NCI-H2029 (cell line): Measurements from ENCODE around the gene LRRFIP1.

Source experiments
- DNase-seq: peaks from one replicate; lab custom pipeline; 2025; lab: John Stamatoyannopoulos, UW

The LRRFIP1 gene

DNA sequence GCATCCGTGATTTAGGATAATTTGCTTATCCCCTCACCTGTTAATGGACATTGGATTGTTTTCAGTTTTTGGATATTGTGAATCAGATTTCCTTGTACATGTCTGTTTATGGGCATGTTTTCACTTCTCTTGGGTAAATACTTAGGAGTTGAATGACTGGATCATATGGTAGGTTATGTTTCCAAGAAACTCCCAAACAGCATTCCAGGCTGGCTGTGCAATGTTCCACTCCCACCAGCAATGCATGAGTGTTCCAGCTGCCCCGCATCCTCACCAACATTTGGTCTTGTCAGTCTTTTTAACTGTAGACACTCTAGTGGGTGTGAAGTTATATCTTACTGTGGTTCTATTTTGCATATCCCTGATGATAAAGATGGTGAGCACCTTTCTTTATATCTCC is 8.9 kb upstream of the LRRFIP1 start:
- DNase-seq, result no peak

DNA sequence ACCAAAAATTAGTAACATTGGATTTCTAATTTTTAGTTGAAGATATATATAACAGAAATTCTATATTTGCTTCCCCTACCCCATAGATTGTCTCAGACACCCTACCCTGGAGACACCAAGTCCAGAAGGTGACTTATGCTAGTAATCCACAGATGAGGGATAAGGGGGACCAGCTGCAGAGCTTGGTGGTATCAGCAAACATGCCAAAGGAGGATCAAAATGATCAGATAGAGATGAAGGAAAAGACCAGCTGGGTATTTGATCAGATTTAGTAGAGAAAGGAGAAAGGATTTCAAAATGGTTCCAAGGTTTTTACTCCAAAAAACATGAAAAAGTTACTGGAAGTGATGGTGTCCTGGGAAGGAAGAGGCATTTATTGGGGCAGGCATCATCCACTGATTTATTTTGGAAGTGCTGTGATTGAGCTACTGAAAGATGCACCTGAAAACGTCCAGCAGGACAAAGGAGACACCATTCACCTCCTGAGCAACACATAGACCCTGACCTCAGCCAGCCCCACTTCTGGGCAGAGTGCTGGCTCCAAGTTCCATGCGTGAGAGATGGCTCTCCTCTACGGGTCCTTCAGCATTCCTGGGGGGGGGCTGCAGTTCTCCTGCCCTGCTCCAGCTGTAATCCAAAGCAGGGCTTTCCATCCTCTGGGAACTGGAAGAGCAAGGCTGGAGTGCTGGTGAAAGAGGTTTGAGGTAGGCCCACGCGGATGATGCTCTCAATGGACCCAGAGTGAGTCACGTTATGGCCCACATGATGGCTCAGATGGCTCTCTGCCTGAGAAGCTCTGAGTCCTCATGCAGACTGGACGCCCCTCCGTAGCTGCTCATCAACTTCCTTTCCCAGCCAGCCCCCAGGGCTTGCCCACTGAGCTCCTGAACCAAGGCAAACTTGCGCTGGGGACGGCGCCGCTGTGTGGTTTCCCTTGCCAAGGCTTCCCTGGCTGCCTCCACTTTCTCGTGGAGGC is 3.7 kb upstream of the LRRFIP1 start:
- DNase-seq, result no peak

DNA sequence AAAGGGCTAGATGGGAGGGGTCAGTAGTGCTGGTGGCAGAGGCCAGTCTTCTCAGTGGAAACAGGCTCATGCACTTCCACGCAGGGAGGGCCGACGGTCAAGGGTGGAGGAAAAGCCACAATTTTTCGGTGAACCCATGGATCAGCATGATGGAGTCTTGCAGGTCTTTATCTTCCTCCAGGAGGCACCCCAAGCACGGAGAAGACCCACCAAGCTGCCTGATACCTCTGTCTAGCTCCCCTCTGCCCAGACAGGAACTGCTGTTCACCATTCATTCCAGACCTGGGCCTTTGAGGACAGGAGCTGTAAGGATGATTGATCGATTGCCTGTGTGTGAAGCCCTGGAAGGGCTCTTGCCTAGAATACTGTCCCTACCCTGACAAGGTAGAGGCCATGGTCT is 2.8 kb upstream of the LRRFIP1 start:
- DNase-seq, result no peak

DNA sequence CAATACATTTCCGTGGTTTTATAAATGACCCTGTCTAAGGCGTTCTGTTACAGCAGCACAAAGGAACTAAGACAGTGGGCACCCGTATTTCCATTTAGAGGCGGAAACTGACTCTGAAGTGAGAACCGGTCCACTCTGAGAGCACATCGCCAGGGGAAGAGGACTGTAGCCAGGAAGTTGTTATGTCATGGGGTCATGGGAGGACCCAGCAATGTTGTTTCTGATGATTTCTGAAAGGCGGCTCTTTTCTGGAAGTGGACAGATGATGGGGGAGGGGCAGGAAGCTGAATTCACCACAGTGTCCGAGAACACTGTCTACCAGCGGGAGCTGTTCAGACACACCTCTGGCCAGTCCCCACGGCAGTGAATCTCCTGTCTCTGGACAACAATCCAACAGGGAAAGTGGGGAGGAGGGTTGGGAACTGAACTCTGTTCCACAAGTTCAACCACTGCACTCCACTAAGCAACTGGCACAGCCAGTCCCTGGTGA is 2.1 kb upstream of the LRRFIP1 start:
- DNase-seq, result no peak

DNA sequence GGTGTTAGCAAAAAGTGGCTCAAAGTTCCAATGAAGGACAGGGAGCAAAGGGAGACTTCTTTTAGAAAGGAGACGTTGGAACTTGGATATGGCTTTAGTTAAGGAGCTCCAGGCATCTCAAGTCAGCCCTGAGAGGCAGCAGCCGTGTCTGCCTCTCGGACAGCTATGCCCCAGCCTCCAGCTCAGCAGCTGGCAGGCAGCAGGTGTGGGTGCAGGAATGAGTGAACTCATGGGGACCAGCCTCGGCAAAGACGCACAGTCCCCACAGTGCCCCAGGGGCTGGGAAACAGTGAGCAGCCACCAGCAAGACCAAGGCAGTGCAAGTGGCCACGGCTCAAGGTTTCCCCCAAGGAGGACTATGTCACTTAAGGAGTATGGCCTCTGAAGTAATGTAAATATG is 1.6 kb upstream of the LRRFIP1 start:
- DNase-seq, result no peak

DNA sequence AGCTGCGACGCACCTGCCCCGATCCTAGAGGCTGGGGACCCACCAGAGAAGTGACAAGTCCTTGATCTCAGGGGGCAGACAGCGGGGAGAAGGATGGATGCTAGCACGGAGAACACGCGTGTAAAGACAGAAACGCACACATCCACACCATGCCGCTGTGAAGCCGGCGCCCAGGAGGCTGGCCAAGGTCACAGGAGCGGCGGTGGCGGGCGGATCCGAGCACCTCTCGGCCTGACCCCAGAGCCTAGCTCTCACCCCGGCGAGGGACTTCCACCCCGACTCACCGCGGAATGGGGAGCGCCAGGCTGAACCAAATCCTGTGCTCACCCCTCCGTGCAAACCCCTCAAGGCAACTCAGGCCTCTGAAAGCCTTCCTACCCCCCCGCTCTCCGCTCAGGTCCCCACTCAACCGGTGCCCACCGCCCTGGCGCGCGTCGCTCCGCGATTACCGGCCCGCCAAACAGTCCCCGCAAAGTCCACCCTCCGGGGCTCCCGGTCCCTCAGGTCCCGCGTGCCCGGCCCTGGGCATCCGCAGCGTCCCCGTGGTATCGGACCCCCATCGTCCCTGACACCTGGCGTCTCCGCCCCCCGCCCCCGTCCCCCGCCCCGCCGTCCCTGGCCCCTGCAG is 460 bp upstream of the LRRFIP1 start:
- DNase-seq, result no peak

DNA sequence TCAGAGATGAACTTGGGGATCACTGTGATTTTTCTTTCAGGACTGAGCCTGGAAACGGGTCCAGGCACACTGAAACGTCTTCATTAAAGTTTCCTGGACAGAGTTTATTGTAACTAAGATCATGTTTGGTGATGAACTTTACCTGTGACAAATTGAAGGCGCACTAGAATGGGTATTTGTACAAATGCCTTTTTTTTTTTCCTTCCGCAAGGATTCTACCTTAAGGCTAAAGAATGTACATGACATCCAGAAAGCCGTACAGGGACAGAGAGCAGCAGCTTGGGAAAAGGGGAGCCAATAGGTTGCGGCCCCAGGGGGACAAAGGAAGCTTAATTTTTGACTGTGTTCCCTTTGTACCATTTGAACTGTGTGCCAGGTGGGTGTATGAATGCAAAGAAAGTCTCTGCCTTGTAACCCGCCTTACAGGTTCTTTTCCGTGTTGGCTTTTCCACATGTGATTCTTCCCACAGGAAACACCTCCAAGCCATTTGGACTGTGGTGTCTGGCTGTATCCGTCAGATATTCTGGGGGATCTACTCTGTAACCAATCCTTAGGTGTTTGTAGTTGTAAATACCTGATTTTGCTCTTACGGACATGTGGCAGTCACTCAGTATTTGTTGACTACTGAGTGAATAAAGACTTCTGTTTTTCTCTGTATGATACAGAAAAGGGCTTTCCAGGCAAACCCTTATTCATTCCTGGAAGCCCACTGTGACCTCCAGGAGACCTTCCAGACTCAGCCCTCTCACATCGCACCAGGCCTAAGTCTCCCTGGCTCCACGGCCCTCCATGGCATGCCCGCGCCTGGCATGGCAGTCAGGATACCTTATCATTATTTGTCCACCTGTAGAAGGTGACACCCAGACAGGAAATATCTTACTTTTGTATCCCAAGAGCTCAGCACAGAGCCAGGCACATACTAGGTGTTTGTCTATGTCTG is 1.1 kb downstream of the LRRFIP1 start:
- DNase-seq, result no peak

DNA sequence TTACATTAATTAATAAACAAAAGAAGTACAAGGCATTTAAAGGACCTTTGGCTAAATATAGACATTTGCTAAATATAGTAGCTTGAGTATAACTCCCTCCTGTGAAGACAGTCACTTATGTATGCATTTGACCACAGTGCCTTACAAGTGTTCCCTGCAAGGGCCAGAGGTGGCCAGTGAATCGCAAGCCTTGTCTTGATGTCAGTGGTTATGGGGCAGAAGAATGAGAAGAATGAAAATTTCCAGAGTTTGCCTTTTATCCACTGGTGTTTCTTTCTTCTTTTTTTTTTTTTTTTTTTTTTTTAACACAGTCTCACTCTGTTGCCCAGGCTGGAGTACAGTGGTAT is 1.8 kb downstream of the LRRFIP1 start:
- no peak for DNase-seq

DNA sequence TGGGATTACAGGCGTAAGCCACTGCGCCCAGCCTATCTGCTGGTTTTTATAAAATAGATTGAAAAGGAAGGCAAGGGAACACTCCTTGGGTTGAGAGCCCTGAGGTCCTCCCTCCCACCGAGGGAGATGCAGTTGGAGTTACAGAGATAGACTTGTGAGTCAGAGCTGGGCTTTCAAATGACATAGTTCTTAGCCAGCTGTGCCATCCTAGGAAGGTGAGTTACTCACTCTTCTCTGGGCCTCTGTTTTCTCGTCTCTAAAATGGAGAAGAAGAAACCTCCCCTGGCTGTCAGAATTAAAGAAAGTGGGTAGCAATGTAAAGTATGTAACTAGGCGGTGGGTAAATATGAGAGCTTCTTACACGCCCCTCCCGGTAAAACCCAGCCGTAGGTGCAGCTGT is 2.4 kb downstream of the LRRFIP1 start:
- no peak for DNase-seq

DNA sequence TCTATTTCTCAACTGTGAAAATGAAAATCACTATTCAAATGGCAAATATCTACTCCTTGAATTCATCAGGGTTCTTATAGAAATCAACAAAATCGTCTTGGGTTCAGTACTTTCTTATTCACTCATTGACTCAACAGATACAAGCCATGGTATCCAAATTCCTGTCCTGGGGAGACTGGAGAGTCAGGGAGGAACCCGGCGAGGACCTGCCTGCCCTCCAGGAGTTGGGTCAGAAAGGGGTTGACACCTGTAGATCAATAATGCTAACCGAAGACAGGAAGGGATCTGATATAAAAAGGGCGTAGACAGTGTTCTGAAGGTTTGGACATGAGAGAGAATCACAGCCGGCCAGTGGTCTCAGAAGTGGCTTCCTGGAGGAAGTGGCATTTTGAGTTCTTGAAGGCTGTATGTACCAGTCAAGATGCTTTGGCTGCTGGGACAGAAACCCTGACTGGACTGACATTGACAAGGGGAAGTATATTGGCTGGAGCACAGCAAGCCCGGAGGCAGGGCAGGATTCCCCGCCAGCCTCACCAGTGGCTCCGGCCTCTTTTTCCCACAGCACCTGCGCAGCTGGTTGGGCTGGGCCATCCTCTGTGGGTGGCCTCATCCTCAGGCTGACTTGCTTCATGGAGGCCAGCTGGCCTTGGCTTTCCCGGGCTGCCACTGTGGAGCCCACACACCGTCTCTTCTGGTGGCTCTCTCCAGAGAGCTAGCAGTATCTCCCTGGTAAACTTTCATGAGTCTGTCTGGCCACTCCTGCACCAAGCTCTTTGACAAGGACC is 3.0 kb downstream of the LRRFIP1 start:
- DNase-seq, result no peak

DNA sequence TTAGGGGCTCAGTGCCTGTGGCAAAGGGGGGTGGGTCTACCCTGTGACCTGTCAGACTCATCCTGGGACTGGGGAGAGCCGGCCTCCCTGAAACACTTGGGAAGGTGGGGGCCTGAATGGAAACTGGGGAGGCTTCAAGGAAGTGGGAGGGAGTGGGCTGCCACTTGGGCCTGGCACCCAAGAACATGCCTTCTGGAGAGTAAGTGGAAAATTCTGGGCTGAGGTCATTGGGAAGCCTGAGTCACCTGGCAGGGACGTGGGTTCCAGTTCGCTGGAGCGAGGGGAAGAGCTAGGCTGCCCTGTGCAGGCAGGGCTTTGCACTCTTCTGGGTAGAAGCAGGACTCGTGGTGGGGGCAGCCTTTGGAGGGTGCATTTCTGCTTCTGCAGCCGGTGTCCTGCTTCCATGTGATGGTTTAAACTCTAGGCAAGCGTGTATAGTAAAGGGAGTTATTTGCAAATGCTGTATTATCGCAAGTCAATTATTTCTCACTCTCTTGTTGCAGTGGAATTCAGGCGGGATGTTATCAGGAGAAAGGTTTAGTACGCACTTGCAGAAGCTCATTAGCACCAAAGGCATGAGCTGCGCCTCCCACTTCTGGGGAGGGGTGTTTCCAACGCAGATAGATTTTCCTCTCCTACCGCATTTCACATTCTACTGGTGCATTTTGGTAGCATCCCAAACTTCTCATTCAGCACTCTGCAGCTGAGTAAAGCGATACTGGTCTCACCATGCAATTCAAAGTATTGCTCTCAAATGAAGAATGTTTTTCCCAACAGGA is 3.8 kb downstream of the LRRFIP1 start:
- no peak for DNase-seq

DNA sequence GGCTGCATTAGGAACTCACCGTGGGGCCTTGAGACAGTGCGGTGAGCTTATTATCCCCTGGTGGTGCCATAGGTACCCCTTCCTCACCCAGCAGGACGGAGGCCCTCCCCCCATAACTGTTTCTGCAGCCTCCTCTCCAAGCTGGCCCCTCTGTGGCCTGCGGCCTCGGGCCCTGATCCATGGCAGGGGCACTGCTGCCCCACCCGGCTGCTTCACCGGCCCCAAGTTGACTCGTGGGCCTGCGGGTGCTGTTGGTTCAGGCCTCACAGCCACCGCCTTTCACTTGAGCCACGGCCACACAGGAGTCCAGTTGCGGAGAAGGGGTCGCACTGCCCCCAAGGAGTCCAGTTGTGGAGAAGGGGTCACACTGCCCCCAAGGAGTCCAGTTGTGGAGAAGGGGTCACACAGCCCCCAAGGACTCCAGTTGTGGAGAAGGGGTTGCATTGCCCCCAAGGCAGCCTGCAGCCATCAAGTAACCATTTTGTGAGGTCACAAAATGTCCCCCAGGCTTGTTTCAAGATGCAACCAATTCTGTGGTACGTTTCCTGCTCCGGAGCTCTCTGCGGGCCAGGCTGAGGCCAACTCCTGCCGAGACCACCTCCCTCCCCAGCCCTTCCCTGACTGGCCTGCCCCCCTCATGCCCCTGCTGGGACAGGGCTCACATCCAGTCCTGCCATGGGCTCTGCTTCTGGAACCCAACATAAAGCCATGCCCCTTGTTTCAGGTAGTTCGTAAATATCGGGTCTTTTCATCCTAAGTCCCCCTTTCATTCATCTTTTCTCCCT is 4.6 kb downstream of the LRRFIP1 start:
- DNase-seq, result no peak

DNA sequence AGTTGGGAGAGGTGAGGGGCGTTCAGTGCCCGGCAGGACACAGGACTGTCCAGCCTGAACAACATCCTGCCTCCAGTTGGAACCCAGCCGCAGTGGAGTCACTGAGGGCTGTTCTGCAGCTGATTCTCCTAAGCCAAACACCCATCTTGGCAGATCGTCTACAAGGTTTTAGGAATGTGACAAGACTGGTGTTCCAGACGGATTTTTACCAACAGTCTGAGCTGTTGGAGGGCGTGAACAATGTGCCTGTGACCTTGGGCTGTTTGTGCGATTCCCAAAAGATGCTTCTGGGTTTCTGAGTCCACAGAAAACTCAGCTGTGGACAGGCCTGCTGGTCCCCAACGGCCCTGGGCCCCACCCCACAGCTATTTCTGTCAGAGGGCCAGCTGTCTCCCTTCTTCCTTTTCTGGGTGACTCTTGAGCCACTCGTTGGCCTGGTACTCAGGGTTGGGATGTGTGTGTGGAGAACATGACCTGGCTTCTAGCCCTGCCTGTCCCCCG is 5.7 kb downstream of the LRRFIP1 start:
- DNase-seq, result no peak

DNA sequence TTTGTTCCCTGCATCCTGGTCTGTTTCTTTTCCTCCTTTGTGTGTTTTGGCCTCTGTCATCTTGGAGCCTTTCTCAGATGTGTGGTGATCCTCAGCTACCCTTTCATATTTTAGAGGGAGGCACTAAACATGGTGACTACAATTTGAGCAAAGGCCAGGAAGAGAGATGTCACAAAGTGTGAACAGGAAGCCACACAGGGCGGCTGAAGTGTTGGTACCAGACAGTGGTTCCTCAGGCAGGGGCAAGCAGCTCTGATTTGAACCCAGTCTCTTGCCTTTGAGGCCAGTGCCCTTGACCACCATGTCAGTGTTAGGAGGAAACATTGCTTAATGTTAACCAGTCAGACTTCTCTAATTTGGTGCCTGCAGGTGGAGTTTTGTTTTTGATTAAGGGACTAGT is 9.2 kb downstream of the LRRFIP1 start:
- DNase-seq, result no peak

DNA sequence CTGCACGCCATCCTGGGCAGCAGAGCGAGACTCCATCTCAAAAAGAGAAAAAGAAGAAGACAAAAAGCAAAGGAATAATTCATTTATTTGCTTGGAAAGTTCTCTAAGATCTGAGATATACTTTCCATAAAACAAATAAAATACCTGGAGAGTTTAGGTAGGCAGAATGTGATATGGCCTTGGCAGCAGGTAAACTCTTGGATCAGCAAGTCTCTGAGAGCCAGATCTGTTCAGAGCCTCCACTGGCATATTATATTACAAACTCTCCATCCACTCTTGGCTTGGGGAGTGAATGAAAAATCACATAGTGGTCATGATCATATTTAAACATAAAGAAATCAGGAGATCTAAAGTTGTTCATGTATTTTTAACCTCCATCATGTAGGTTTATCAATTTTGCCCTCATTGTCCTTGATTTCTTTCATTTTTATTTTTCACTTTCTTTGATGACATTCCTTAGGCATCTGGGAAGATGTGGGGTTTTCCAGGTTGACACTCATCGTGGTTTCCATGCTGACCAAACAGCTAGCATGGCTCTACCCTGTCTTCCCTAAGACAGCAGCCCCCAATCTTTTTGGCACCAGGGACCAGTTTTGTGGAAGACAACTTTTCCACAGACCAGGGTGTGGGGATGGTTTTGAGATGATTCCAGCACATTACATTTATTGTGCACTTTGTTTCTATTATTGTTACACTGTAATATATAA is 10.2 kb downstream of the LRRFIP1 start:
- DNase-seq, result no peak

DNA sequence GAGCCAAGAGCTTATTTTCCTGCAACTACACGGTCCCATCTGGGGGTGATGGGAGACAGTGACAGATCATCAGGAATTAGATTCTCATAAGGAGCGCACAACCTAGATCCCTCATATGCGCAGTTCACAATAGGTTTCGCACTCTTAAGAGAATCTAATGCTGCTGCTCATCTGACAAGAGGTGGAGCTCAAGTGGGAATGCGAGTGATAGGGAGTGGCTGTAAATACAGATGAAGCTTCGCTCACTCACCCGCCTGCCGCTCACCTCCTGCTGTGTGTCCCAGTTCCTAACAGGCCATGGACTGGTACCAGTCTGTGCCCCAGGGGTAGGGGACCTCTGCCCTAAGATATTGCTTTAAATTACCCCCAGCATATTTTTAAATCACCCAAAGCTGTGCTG is 10.8 kb downstream of the LRRFIP1 start:
- no peak for DNase-seq

DNA sequence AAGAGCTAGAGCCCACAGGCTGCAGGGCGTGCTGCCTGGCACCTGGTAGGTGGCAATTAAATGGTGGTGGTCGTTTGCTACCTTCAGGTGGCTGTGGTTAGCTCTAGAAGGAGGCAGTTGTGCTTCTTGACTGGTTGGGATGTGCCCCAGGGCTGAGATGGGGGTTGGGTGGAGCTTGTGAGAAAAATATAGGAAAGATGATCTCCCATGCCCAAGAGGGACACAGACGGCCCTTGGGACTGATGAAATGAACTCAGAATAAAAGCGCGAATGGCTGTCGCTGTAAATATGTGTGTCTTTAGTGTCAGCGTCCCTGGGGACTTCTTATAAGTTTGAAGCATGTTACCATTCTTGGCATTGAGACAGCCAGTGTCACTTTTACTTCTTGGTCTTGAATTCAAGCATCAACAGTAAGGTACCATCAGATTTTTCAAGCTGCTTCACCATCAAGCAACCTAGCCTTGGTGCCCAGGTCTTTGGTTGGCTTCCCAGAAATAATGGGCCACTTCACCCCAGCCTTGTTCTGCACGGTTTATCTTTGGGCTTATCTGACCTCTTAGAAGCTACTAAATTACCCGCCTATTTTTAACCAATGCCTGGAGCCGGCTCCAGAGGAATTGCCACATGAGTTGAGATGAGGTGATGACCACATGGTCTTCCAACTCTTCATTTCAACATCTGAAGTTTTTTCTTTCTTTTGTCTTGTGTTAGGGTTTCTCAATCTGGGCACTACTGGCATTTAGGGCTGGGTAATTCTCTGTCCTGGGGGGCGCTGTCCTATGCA is 11.9 kb downstream of the LRRFIP1 start:
- no peak for DNase-seq

DNA sequence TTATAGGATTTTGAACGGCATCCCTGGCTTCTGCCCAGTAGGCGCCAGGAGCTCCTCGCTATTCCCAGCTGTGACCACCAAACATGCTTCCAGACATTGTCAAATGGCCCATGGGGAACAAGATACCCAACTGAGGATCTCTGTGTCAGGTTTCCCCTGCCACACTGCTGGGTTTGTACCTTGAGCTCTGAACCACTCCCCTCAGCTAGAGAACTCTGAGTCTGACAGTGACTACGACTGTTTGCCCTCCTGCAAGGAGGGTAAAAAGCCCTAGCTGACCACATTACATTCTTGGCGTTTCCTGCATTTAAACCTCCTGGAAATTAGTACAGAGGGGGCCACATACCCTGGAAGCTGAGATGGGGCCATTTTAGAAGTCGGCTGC is 12.4 kb downstream of the LRRFIP1 start:
- no peak for DNase-seq
